Measurements from ENCODE around the gene ANXA4. TPM values are rescaled to one million over a fixed set of nuclear protein-coding genes. Genes with fewer than 3 reads are reported as not detected.
A peak's percentile ranks its signal among the peaks of the same experiment; 100 is the strongest.
"Not testable (repeated sequence)": the region's sequence is repeated elsewhere in the genome, so short reads cannot be mapped to it uniquely, and the experiment has no call there.

The ANXA4 gene
- total RNA-seq, 4 donors from 2014 or later = 106 to 216 (median 156) TPM

DNA sequence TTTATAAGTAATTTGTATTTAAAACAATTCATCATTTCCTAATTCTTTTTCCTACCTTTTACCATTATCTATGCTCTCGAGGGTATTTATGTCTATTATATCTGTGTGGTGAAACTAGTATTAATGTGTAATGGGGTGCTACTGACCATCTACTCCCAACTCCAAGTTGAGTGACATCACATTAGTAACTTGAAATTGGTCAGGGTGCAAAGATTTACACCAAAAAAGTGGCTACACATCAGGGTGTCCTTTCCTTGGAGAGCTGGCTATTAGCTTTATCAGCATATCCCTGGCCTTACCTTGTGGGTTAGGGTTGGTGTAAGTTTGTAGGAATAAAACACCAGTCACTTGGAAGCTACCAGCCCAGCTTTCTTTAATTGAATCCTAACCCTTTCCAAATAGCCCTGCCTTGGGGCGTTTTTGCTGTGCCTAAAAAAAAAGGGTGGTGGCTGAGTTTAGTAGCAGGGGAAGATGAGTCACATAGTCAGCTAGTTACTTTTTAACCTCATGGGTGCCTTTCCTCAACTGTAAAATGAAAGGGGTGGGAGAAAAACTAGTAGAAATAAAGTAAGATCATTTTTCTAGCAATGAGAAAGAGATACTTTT lies 14.0 kb downstream of the ANXA4 start:
- DNase-seq = no peak
- H3K27me3 ChIP-seq = no peaks in the 10 kb centered on the region
- TF ChIP-seq, protein P1, sequence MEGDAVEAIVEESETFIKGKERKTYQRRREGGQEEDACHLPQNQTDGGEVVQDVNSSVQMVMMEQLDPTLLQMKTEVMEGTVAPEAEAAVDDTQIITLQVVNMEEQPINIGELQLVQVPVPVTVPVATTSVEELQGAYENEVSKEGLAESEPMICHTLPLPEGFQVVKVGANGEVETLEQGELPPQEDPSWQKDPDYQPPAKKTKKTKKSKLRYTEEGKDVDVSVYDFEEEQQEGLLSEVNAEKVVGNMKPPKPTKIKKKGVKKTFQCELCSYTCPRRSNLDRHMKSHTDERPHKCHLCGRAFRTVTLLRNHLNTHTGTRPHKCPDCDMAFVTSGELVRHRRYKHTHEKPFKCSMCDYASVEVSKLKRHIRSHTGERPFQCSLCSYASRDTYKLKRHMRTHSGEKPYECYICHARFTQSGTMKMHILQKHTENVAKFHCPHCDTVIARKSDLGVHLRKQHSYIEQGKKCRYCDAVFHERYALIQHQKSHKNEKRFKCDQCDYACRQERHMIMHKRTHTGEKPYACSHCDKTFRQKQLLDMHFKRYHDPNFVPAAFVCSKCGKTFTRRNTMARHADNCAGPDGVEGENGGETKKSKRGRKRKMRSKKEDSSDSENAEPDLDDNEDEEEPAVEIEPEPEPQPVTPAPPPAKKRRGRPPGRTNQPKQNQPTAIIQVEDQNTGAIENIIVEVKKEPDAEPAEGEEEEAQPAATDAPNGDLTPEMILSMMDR (IDR thresholded peaks at IDR 0.05) = no peak
- TF ChIP-seq POLR2A (IDR thresholded peaks at IDR 0.05) = no peak
- peaks cover 0 to 39% (median 2%) of the 10 kb centered on the region in 4 donors for H3K4me1 ChIP-seq
- peaks cover 0 to 11% (median 0%) of the 10 kb centered on the region in 3 donors for H3K36me3 ChIP-seq
- peak overlapping the region in 2 of 4 donors; percentile 37 to 55 for H3K27ac ChIP-seq
- H3K4me3 ChIP-seq = no peak overlapping the region
- H3K9me3 ChIP-seq = no peaks in the 10 kb centered on the region

DNA sequence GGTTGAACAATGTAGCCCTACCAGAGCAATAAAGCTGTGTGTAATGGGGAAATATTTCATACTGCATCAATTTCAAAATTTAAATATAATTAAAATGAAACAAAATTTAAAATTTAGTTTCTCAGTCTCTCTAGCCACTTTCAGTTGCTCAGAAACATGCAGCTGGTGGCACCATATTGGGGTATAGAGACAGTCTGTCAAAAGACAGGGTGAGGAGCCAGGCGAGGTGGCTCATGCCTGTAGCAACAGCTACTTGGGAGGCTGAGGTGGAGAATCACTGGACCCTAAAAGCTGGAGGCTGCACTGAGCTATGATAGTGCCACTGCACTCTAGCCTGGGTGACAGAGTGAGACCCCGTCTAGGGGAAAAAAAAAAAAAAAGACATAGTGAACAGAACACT lies 20.1 kb downstream of the ANXA4 start:
- H3K36me3 ChIP-seq = peaks cover 0 to 11% (median 0%) of the 10 kb centered on the region in 3 donors
- no peaks in the 10 kb centered on the region for H3K9me3 ChIP-seq
- H3K4me1 ChIP-seq = peaks cover 0 to 37% (median 0%) of the 10 kb centered on the region in 4 donors
- no peak overlapping the region for H3K27ac ChIP-seq
- no peak overlapping the region for H3K4me3 ChIP-seq
- TF ChIP-seq POLR2A (IDR thresholded peaks at IDR 0.05) = no peak
- TF ChIP-seq, protein P1 (IDR thresholded peaks at IDR 0.05) = no peak
- DNase-seq = no peak
- H3K27me3 ChIP-seq = no peaks in the 10 kb centered on the region

DNA sequence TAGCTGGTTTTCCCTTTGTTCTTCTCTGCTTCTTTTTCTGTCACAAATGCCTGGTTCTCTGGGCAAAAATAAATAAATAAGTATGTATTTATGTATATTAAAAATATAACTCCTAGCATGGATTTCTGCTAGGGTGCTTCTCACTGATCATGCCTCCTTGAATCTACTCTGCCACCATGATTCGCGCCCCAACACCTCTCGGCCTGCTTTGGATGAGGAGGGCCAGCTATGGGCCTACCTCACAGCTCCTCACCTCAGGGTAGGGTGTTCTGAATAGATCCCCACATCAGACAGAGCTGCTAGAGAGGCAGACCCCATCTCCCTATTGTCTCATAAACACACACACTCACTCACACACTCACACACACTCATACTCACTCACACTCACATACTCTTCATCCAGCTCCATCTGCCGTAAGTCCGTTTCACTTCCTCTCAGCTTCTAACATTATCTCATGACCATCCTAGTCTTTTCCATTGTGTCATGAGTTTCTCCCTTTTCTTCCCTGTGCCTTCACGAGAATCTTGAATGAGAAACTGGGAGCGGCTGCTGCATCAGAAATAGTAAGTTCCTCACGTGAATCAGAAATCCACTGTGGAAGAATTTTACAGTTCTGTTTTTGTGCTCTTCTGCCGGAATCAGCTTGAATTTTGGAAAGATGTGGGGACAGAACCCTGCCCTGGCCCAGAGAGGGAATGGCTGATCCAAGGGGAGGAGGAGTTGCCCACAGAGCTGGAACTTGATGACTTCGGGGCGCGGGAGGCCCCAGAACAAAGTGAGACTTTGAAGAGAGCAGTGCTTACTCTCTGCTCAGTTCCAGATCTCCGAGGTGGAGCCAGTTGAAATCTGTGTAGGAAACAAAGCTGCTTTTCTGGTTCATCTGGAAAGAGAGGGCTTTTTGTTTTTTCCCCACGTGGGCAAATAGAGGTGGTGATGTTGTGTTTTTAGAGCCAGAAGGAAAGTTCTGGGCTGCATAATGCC lies 20.9 kb downstream of the ANXA4 start:
- DNase-seq = no peak
- TF ChIP-seq, protein P1 (IDR thresholded peaks at IDR 0.05) = no peak
- no peak for TF ChIP-seq POLR2A (IDR thresholded peaks at IDR 0.05)
- Histone ChIP-seq H3K9me3 (no peaks in the 10 kb centered on the region), H3K36me3 (peaks cover 0 to 6% (median 0%) of the 10 kb centered on the region in 3 donors), H3K4me1 (peaks cover 0 to 37% (median 0%) of the 10 kb centered on the region in 4 donors), H3K27ac (peak overlapping the region in 2 of 4 donors; percentile 9 to 17), H3K27me3 (no peaks in the 10 kb centered on the region), H3K4me3 (no peak overlapping the region)

DNA sequence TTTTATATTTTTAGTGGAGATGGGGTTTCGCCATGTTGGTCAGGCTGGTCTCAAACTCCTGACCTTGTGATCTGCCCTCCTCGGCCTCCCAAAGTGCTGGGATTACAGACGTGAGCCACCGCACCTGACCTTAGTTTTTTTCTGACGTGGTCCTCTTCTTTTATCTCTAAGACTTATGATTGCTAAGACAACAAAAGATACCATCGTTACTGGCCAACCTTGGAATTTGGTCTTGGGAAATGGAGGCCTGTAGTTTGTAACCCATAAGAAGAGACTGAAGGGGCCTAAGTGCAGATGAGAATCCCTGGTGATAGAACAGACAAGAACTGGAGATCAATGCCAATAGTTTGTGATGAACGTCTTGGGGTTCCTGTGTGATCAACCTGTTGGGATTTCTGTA lies 21.9 kb downstream of the ANXA4 start:
- not testable (repeated sequence) for H3K36me3 ChIP-seq, H3K27ac ChIP-seq, H3K4me3 ChIP-seq, H3K9me3 ChIP-seq, DNase-seq, H3K27me3 ChIP-seq
- peaks cover 0 to 46% (median 0%) of the 10 kb centered on the region in 4 donors for H3K4me1 ChIP-seq

DNA sequence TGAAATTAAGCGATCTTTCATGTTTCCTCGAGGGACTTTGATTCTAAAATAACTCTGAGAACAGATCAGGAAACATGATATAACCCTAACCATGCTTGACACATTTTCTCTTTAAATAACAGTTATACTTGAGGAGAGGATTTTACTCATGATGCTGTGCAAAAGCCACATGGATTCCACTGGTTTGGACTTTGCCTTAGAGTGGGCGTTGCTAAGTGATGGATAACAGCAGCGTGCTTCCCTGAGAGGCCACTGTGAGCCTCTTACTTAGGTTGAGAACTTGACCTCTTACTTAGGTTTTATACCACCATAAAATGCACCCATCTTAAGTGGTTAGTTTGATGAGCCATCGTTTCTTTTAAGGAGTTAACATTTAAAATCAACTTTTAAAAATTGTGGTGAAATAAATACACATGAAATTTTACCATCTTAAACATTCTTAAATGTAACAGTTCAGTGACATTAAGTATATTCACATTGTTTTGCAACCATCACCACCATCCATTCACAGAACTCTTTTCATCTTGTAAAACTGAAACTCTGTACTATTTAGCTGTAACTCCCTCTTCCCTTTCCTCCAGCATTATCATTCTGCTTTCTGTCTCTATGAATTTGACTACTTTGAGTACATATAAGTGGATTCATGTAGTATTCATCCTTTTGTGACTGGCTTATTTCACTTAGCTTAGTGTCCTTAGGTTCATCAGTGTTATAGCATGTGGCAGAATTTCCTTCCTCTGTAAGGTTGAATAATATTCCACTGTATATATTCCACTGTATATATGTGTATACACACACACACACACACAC lies 22.6 kb downstream of the ANXA4 start:
- DNase-seq = peak in 1 of 3 donors; percentile 78
- Histone ChIP-seq H3K9me3 (no peaks in the 10 kb centered on the region), H3K4me1 (peaks cover 0 to 49% (median 0%) of the 10 kb centered on the region in 4 donors), H3K4me3 (no peak overlapping the region), H3K36me3 (no peaks in the 10 kb centered on the region), H3K27me3 (no peaks in the 10 kb centered on the region), H3K27ac (peak overlapping the region in 1 of 4 donors; percentile 4)
- no peak for TF ChIP-seq POLR2A (IDR thresholded peaks at IDR 0.05)
- TF ChIP-seq, protein P1 (IDR thresholded peaks at IDR 0.05) = no peak
